ENCODE results near the gene PTPN9. TPM values are rescaled to one million over a fixed set of nuclear protein-coding genes. Genes with fewer than 3 reads are reported as not detected.

PTPN9 gene
- total and polyA plus RNA-seq, 10 of the 15 experiments (the other 5 are each of a cell fraction or from before 2014, with no cell fraction given): 7.8 to 29.1 (median 18.5) TPM

DNA sequence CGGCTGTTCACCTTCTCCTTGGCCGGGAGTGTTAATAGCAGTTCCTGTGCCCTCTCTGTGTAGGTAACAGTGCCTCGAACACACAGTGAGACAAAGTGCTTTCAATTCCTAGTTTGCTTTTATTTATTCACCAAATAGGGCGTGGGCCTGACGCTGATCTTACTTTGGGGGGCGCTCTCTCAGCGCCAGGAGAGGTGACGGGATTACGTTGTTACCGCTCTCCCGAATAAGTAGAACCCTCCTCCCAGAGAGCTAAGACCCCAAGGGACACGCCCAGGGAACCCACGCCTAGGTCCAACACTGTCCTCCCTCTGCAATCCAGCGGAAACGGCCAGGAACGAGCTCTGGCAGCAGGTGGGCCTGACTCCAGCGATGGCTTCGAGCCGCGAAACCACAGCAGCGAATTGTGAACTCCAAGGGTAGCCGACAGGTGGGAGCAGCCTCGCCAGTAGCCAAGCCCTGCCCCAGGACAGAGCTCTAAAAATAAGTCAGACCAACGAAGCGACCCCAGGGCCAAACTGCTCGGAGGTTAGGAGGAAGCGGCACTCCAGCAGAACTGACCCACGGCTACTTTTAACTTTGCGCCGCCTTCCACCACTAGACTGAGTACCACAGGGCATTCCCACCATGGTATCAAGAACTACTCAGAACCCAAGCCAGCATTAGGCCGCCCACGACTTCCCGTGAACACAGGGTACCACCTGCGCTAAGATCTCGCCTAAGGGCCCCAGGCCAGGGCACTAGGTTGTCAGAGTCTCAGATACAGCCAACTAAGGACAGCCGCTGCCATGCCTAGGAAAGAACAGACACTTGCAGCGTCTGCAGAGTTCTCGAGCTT lies 126.0 kb downstream of the PTPN9 start (continued):
- no peak for TF ChIP-seq RELA (IDR thresholded peaks at IDR 0.05; ENCODE audit: borderline replicate concordance, partially characterized antibody)
- TF ChIP-seq CEBPB (IDR thresholded peaks at IDR 0.05; ENCODE audit: borderline replicate concordance in 1 of 2, low read depth in 2 of 2, low read length in 2 of 2): no peak
- TF ChIP-seq, protein P1, sequence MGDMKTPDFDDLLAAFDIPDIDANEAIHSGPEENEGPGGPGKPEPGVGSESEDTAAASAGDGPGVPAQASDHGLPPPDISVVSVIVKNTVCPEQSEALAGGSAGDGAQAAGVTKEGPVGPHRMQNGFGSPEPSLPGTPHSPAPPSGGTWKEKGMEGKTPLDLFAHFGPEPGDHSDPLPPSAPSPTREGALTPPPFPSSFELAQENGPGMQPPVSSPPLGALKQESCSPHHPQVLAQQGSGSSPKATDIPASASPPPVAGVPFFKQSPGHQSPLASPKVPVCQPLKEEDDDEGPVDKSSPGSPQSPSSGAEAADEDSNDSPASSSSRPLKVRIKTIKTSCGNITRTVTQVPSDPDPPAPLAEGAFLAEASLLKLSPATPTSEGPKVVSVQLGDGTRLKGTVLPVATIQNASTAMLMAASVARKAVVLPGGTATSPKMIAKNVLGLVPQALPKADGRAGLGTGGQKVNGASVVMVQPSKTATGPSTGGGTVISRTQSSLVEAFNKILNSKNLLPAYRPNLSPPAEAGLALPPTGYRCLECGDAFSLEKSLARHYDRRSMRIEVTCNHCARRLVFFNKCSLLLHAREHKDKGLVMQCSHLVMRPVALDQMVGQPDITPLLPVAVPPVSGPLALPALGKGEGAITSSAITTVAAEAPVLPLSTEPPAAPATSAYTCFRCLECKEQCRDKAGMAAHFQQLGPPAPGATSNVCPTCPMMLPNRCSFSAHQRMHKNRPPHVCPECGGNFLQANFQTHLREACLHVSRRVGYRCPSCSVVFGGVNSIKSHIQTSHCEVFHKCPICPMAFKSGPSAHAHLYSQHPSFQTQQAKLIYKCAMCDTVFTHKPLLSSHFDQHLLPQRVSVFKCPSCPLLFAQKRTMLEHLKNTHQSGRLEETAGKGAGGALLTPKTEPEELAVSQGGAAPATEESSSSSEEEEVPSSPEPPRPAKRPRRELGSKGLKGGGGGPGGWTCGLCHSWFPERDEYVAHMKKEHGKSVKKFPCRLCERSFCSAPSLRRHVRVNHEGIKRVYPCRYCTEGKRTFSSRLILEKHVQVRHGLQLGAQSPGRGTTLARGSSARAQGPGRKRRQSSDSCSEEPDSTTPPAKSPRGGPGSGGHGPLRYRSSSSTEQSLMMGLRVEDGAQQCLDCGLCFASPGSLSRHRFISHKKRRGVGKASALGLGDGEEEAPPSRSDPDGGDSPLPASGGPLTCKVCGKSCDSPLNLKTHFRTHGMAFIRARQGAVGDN (IDR thresholded peaks at IDR 0.05): no peak
- TF ChIP-seq BACH1 (IDR thresholded peaks at IDR 0.05; ENCODE audit: borderline replicate concordance): no peak
- TF ChIP-seq SP1 (IDR thresholded peaks at IDR 0.05; ENCODE audit: low read depth, low read length): no peak
- TF ChIP-seq ZSCAN29 (IDR thresholded peaks at IDR 0.05): no peak
- TF ChIP-seq KDM1A (IDR thresholded peaks at IDR 0.05; ENCODE audit: borderline replicate concordance): no peak
- no peak for TF ChIP-seq SIN3A (IDR thresholded peaks at IDR 0.05; ENCODE audit: low read depth, low read length)
- no peak for TF ChIP-seq ASH2L (IDR thresholded peaks at IDR 0.05; ENCODE audit: borderline replicate concordance, low read depth)
- TF ChIP-seq CHD2 (IDR thresholded peaks at IDR 0.05; ENCODE audit: borderline replicate concordance, low read depth, low read length): 0 out of 2 replicates have a peak, but pooled peaks have one; percentile 32
- TF ChIP-seq BMI1 (IDR thresholded peaks at IDR 0.05; ENCODE audit: borderline replicate concordance): no peak
- no peak for TF ChIP-seq BHLHE40 (IDR thresholded peaks at IDR 0.05; ENCODE audit: borderline replicate concordance in 1 of 2, low read depth in 2 of 2, low read length in 1 of 2)
- TF ChIP-seq RAD51 (IDR thresholded peaks at IDR 0.05): no peak
- TF ChIP-seq, protein P2, sequence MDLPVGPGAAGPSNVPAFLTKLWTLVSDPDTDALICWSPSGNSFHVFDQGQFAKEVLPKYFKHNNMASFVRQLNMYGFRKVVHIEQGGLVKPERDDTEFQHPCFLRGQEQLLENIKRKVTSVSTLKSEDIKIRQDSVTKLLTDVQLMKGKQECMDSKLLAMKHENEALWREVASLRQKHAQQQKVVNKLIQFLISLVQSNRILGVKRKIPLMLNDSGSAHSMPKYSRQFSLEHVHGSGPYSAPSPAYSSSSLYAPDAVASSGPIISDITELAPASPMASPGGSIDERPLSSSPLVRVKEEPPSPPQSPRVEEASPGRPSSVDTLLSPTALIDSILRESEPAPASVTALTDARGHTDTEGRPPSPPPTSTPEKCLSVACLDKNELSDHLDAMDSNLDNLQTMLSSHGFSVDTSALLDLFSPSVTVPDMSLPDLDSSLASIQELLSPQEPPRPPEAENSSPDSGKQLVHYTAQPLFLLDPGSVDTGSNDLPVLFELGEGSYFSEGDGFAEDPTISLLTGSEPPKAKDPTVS (IDR thresholded peaks at IDR 0.05; ENCODE audit: low read depth, low read length): no peak
- no peak for TF ChIP-seq KLF5 (IDR thresholded peaks at IDR 0.05; ENCODE audit: partially characterized antibody)
- TF ChIP-seq, protein P3, sequence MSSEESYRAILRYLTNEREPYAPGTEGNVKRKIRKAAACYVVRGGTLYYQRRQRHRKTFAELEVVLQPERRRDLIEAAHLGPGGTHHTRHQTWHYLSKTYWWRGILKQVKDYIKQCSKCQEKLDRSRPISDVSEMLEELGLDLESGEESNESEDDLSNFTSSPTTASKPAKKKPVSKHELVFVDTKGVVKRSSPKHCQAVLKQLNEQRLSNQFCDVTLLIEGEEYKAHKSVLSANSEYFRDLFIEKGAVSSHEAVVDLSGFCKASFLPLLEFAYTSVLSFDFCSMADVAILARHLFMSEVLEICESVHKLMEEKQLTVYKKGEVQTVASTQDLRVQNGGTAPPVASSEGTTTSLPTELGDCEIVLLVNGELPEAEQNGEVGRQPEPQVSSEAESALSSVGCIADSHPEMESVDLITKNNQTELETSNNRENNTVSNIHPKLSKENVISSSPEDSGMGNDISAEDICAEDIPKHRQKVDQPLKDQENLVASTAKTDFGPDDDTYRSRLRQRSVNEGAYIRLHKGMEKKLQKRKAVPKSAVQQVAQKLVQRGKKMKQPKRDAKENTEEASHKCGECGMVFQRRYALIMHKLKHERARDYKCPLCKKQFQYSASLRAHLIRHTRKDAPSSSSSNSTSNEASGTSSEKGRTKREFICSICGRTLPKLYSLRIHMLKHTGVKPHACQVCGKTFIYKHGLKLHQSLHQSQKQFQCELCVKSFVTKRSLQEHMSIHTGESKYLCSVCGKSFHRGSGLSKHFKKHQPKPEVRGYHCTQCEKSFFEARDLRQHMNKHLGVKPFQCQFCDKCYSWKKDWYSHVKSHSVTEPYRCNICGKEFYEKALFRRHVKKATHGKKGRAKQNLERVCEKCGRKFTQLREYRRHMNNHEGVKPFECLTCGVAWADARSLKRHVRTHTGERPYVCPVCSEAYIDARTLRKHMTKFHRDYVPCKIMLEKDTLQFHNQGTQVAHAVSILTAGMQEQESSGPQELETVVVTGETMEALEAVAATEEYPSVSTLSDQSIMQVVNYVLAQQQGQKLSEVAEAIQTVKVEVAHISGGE (CRISPR knock-in tag; IDR thresholded peaks at IDR 0.05): no peak
- TF ChIP-seq EGR1 (IDR thresholded peaks at IDR 0.05; ENCODE audit: borderline replicate concordance in 1 of 2, low read depth in 2 of 2, low read length in 2 of 2): peak in 1 of 2 experiments; percentile 76; a peak in 2 of 3 replicates
- TF ChIP-seq SMC3 (IDR thresholded peaks at IDR 0.05; ENCODE audit: borderline replicate concordance, low read length): no peak; the same call in 1 of the 2 replicates
- no peak for TF ChIP-seq SREBF1 (IDR thresholded peaks at IDR 0.05; ENCODE audit: low read length)
- TF ChIP-seq, protein P4, sequence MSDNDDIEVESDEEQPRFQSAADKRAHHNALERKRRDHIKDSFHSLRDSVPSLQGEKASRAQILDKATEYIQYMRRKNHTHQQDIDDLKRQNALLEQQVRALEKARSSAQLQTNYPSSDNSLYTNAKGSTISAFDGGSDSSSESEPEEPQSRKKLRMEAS (IDR thresholded peaks at IDR 0.05; ENCODE audit: low read depth, low read length): no peak
- no peak; the same call in 1 of the 2 replicates for TF ChIP-seq SMARCA5 (IDR thresholded peaks at IDR 0.05)
